Measurements from ENCODE around the gene CAND1.

DNA sequence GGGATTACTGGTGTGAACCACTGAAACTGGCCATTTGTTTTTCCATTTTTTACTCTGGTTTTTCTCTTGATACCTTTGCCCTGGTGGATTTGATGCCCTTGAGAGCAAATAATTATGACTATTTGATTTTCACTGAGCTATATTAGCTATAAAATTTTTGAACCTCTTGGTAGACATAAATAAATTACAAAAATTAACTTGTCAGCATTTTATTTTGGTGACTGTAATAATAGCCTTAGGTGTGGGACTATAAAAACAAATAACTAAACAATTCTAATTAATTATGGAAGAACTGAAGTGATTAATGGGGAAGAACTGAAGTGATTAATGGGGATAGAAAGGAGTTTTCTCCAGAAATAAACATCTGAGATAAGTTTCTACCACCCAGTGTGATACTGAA is 62.7 kb downstream of the CAND1 start:
- TF ChIP-seq, protein P1, sequence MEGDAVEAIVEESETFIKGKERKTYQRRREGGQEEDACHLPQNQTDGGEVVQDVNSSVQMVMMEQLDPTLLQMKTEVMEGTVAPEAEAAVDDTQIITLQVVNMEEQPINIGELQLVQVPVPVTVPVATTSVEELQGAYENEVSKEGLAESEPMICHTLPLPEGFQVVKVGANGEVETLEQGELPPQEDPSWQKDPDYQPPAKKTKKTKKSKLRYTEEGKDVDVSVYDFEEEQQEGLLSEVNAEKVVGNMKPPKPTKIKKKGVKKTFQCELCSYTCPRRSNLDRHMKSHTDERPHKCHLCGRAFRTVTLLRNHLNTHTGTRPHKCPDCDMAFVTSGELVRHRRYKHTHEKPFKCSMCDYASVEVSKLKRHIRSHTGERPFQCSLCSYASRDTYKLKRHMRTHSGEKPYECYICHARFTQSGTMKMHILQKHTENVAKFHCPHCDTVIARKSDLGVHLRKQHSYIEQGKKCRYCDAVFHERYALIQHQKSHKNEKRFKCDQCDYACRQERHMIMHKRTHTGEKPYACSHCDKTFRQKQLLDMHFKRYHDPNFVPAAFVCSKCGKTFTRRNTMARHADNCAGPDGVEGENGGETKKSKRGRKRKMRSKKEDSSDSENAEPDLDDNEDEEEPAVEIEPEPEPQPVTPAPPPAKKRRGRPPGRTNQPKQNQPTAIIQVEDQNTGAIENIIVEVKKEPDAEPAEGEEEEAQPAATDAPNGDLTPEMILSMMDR (IDR thresholded peaks at IDR 0.05), result no peak
- no peak for TF ChIP-seq POLR2A (IDR thresholded peaks at IDR 0.05)
